Stimulated activated CD4-positive, alpha-beta T cell treated with anti-CD3 and anti-CD28 coated beads, Interleukin-1b, Interleukin-23, amount 100 ng/mL, for 1 hour (primary cell): ENCODE data around the gene SLF1.

Experiments used
- DNase-seq, 2 donors: peaks; one replicate each; pipeline ENCODE4 v3.0.0-alpha.2; 2020; ENCODE audit warnings: low read depth in 2 of 2

The SLF1 gene

GRCh38 chr5:94711785-94712184, 93.3 kb downstream of the SLF1 start:
- no peak for DNase-seq

- no peak for DNase-seq
Measured at GRCh38 chr5:94715768-94716167, 97.3 kb downstream of the SLF1 start.

- no peak for DNase-seq
Measured at GRCh38 chr5:94725142-94725541, 106.7 kb downstream of the SLF1 start.

GRCh38 chr5:94731471-94731870, 113.0 kb downstream of the SLF1 start:
- no peak for DNase-seq

- DNase-seq, result no peak
Measured at GRCh38 chr5:94736498-94736897, 118.0 kb downstream of the SLF1 start.

GRCh38 chr5:94740286-94740685, 121.8 kb downstream of the SLF1 start:
- DNase-seq, result no peak

GRCh38 chr5:94742852-94743251, 124.4 kb downstream of the SLF1 start:
- DNase-seq, result no peak

- no peak for DNase-seq
Measured at GRCh38 chr5:94744906-94745305, 126.4 kb downstream of the SLF1 start.

GRCh38 chr5:94745786-94746730, 127.6 kb downstream of the SLF1 start:
- DNase-seq, result no peak

GRCh38 chr5:94746731-94747124, 128.3 kb downstream of the SLF1 start:
- no peak for DNase-seq
